Astrocyte of the spinal cord (primary cell): ENCODE results near the gene MGA.

Source experiments
- DNase-seq: peaks from one replicate; pipeline ENCODE4 v3.0.0; 2011; ENCODE audit warnings: low read depth, low spot score
- H3K4me3 ChIP-seq: 2 replicates; pipeline ENCODE4 v1.5.1; 2011; ENCODE audit warnings: low read depth, mild to moderate bottlenecking, low read length, moderate library complexity
- CTCF ChIP-seq: IDR thresholded peaks from 2 replicates; pipeline ENCODE4 v1.5.1; 2012; ENCODE audit warnings: low read depth, mild to moderate bottlenecking, low read length, inconsistent platforms
- in situ Hi-C: cut with HindIII; loops from 2 replicates; pipeline ENCODE4 v1.10.0; 2017; ENCODE audit warnings: low sequenced_read_pairs

The MGA gene

GRCh38 chr15:41640985-41641384, 19.2 kb upstream of the MGA start:
- no peak for TF ChIP-seq CTCF
- H3K4me3 ChIP-seq, result no peak overlapping the region
- DNase-seq, result no peak
- in situ Hi-C loops, result no loop called here

- no peak for TF ChIP-seq CTCF
- no peak overlapping the region for H3K4me3 ChIP-seq
- no peak for DNase-seq
- in situ Hi-C loops, result no loop called here
These were observed 12.9 kb upstream of the MGA start for GRCh38 chr15:41647262-41647661.

- in situ Hi-C loops, result no loop called here
- no peak overlapping the region for H3K4me3 ChIP-seq
- no peak for TF ChIP-seq CTCF
- no peak for DNase-seq
These were observed 12.1 kb upstream of the MGA start for GRCh38 chr15:41648097-41648496.

GRCh38 chr15:41648770-41649169, 11.4 kb upstream of the MGA start:
- no peak overlapping the region for H3K4me3 ChIP-seq
- no peak for TF ChIP-seq CTCF
- in situ Hi-C loops, result no loop called here
- peak; percentile 63 for DNase-seq

GRCh38 chr15:41650806-41651205, 9.4 kb upstream of the MGA start:
- in situ Hi-C loops, result no loop called here
- H3K4me3 ChIP-seq, result no peak overlapping the region
- DNase-seq, result no peak
- TF ChIP-seq CTCF, result no peak

GRCh38 chr15:41651373-41651772, 8.8 kb upstream of the MGA start:
- in situ Hi-C loops, result no loop called here
- no peak for DNase-seq
- H3K4me3 ChIP-seq, result no peak overlapping the region
- no peak for TF ChIP-seq CTCF

GRCh38 chr15:41653760-41654159, 6.4 kb upstream of the MGA start:
- no peak for DNase-seq
- in situ Hi-C loops, result no loop called here
- no peak overlapping the region for H3K4me3 ChIP-seq
- no peak for TF ChIP-seq CTCF
